Astrocyte of the cerebellum (primary cell): Measurements from ENCODE around the gene PCSK1N.

Experiments used
- DNase-seq: peaks from one replicate; pipeline ENCODE4 v3.0.0-alpha.2; 2011; ENCODE audit warnings: low read depth
- H3K4me3 ChIP-seq: 2 replicates; pipeline ENCODE4 v1.5.1; 2011; ENCODE audit warnings: mild to moderate bottlenecking, low read depth, low read length, moderate library complexity
- in situ Hi-C: cut with HindIII; loops from 2 replicates; pipeline ENCODE4 v1.10.0; 2017; ENCODE audit warnings: low sequenced_read_pairs
- TF ChIP-seq, protein P1 (sequence below): IDR thresholded peaks from 2 replicates; pipeline ENCODE4 v1.5.1; 2012; ENCODE audit warnings: low read length, low read depth, moderate library complexity, mild to moderate bottlenecking; ENCODE audit errors: missing control alignments

The PCSK1N gene

GRCh38 chrX:48852857-48853256 is 17.4 kb upstream of the PCSK1N start:
- H3K4me3 ChIP-seq = no peak overlapping the region
- no peak for DNase-seq
- in situ Hi-C loops = no loop called here
- TF ChIP-seq, protein P1, sequence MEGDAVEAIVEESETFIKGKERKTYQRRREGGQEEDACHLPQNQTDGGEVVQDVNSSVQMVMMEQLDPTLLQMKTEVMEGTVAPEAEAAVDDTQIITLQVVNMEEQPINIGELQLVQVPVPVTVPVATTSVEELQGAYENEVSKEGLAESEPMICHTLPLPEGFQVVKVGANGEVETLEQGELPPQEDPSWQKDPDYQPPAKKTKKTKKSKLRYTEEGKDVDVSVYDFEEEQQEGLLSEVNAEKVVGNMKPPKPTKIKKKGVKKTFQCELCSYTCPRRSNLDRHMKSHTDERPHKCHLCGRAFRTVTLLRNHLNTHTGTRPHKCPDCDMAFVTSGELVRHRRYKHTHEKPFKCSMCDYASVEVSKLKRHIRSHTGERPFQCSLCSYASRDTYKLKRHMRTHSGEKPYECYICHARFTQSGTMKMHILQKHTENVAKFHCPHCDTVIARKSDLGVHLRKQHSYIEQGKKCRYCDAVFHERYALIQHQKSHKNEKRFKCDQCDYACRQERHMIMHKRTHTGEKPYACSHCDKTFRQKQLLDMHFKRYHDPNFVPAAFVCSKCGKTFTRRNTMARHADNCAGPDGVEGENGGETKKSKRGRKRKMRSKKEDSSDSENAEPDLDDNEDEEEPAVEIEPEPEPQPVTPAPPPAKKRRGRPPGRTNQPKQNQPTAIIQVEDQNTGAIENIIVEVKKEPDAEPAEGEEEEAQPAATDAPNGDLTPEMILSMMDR = no peak

GRCh38 chrX:48848847-48849246 is 13.4 kb upstream of the PCSK1N start:
- TF ChIP-seq, protein P1 = no peak
- in situ Hi-C loops = no loop called here
- no peak overlapping the region for H3K4me3 ChIP-seq
- no peak for DNase-seq

DNA sequence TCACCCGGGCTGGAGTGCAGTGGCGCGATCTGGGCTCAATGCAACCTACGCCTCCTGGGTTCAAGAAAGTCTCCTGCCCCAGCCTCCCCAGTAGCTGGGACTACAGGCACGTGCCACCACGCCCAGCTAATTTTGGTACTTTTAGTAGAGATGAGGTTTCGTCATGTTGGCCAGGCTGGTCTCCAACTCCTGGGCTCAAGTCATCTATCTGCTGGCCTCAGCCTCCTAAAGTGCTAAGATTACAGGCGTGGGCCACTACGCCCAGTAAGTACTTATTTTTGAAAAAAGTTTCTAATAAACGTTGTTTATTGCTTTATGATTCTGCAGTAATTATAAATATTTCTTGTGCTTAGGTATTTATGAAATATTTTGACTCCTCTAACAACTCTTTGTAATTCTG is 4.3 kb upstream of the PCSK1N start:
- in situ Hi-C loops = no loop called here
- no peak overlapping the region for H3K4me3 ChIP-seq
- TF ChIP-seq, protein P1 = no peak
- no peak for DNase-seq

GRCh38 chrX:48834383-48834709 is 1.1 kb downstream of the PCSK1N start:
- TF ChIP-seq, protein P1 = no peak
- DNase-seq = no peak
- peak overlapping the region; percentile 39 for H3K4me3 ChIP-seq
- in situ Hi-C loops = no loop called here

- in situ Hi-C loops = no loop called here
- H3K4me3 ChIP-seq = no peak overlapping the region
- TF ChIP-seq, protein P1 = no peak
- DNase-seq = no peak
Measured at GRCh38 chrX:48833542-48834138, 1.8 kb downstream of the PCSK1N start.

DNA sequence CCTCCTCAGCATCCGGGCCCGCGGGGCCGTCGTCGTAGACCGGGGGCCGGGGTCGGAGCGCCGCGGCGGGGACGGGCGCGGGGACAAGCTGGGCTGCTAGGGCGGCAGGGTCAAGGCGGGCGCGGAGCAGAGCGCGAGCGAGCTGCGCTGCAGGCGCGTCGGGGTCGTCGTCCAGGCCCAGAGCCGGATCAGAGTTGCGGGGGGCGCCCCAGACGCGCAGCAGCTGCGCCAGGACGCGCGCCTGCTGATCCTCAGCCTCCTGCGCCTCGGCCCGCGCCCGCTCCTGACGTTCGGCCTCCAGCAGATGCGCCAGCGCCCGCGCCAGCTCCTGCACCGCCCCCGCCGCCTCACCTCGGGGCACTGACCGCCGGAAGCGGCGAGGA is 3.5 kb downstream of the PCSK1N start:
- TF ChIP-seq, protein P1 = no peak
- no peak overlapping the region for H3K4me3 ChIP-seq
- DNase-seq = no peak
- in situ Hi-C loops = no loop called here
